GM23338 (cell line): ENCODE results near the gene TUBB4A.

Experiments used
- EZH2 ChIP-seq: fragments of 200-600 bp; sonication (generic); IDR thresholded peaks from one replicate; pipeline ENCODE4 v1.8.0; 2017; ENCODE audit warnings: antibody characterized with exemption, mild to moderate bottlenecking, low read depth; ENCODE audit not compliant: unreplicated experiment
- EZH2phosphoT487 ChIP-seq: fragments of 200-600 bp; sonication (generic); IDR thresholded peaks from one replicate; pipeline ENCODE4 v1.8.1; 2018; ENCODE audit warnings: antibody characterized with exemption; ENCODE audit not compliant: unreplicated experiment
- JUNB ChIP-seq: IDR thresholded peaks from one replicate; pipeline ENCODE4 v1.6.1; 2016; ENCODE audit warnings: antibody characterized with exemption; ENCODE audit not compliant: unreplicated experiment
- NANOG ChIP-seq: IDR thresholded peaks from 2 replicates; pipeline ENCODE4 v1.6.1; 2016; ENCODE audit warnings: antibody characterized with exemption, borderline replicate concordance
- POLR2AphosphoS5 ChIP-seq: IDR thresholded peaks from 2 replicates; pipeline ENCODE4 v1.6.1; 2016; ENCODE audit warnings: antibody characterized with exemption, low read depth
- REST ChIP-seq: IDR thresholded peaks from one replicate; pipeline ENCODE4 v1.6.1; 2018; ENCODE audit warnings: antibody characterized with exemption; ENCODE audit not compliant: unreplicated experiment
- STAT1 ChIP-seq: IDR thresholded peaks from one replicate; pipeline ENCODE4 v1.6.1; 2016; ENCODE audit warnings: antibody characterized with exemption; ENCODE audit not compliant: unreplicated experiment
- ZNF114 ChIP-seq: fragments of 250-450 bp; sonication (Bioruptor Pico); IDR thresholded peaks from 2 replicates; pipeline ENCODE4 v1.5.0; 2020; ENCODE audit warnings: mild to moderate bottlenecking, moderate library complexity
- TF ChIP-seq, protein P1 (sequence below), 2 experiments: fragments of 200-600 bp in 1 of 2; sonication (generic) in 1 of 2; conservative IDR thresholded peaks; 2 replicates each; pipeline versions ENCODE4 v1.5.1 to v1.6.1; 2016 to 2017; ENCODE audit warnings: antibody characterized with exemption in 2 of 2, low read depth in 2 of 2, mild to moderate bottlenecking in 2 of 2, moderate library complexity in 1 of 2

DNA sequence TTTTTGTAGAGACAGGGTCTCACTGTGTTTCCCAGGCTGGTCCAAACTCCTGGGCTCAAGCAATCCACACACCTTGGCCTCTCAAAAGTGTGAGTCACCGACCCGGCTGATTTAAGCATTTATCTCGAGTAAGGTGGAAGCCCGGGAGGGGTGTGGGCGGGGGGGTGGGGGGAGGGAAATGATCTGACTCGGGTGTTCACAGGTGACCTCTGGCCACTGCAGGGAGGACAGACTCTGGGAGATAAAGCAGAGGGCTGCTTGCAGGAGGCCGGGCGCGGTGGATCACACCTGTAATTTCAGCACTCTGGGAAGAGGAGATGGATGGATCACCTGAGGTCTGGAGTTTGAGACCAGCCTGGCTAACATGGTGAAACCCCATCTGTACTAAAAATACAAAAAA lies 28.5 kb downstream of the TUBB4A start:
- no peak for TF ChIP-seq POLR2AphosphoS5
- TF ChIP-seq, protein P1, sequence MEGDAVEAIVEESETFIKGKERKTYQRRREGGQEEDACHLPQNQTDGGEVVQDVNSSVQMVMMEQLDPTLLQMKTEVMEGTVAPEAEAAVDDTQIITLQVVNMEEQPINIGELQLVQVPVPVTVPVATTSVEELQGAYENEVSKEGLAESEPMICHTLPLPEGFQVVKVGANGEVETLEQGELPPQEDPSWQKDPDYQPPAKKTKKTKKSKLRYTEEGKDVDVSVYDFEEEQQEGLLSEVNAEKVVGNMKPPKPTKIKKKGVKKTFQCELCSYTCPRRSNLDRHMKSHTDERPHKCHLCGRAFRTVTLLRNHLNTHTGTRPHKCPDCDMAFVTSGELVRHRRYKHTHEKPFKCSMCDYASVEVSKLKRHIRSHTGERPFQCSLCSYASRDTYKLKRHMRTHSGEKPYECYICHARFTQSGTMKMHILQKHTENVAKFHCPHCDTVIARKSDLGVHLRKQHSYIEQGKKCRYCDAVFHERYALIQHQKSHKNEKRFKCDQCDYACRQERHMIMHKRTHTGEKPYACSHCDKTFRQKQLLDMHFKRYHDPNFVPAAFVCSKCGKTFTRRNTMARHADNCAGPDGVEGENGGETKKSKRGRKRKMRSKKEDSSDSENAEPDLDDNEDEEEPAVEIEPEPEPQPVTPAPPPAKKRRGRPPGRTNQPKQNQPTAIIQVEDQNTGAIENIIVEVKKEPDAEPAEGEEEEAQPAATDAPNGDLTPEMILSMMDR (conservative IDR thresholded peaks at IDR 0.05; ENCODE audit: low read depth in 2 of 2) = no peak
- TF ChIP-seq REST = no peak
- TF ChIP-seq EZH2phosphoT487 = no peak
- no peak for TF ChIP-seq EZH2
- TF ChIP-seq STAT1 = no peak
- no peak for TF ChIP-seq ZNF114 (CRISPR knock-in tag)
- no peak for TF ChIP-seq NANOG
- no peak for TF ChIP-seq JUNB
